ENCODE results near the gene CAPN8. TPM values are rescaled to one million over a fixed set of nuclear protein-coding genes. Genes with fewer than 3 reads are reported as not detected.

Gene CAPN8
- total RNA-seq, 1 donor from 2014 or later = not detected

- TF ChIP-seq EZH2 (IDR thresholded peaks at IDR 0.05; ENCODE audit: insufficient read depth, low read length) = no peak
- no peak for TF ChIP-seq CTCF (IDR thresholded peaks at IDR 0.05; ENCODE audit: insufficient read depth, low read depth, low read length)
- H3K4me2 ChIP-seq (ENCODE audit: low read length) = no peak overlapping the region
- Mint-ChIP-seq H3K36me3 (ENCODE audit: low read depth, unreplicated experiment) (no peaks in the 10 kb centered on the region), H3K4me3 (ENCODE audit: unreplicated experiment) (no peak overlapping the region), H3K9me3 (ENCODE audit: unreplicated experiment) (peaks cover 12% of the 10 kb centered on the region), H3K4me1 (ENCODE audit: low read depth, unreplicated experiment) (no peaks in the 10 kb centered on the region), H3K27ac (ENCODE audit: unreplicated experiment) (no peak overlapping the region), H3K27me3 (ENCODE audit: low read depth, unreplicated experiment) (peaks cover 34% of the 10 kb centered on the region)
- H3K4me3 ChIP-seq (ENCODE audit: insufficient read depth, low read depth, low read length) = no peak overlapping the region
- FAIRE-seq = no peak
- H4K20me1 ChIP-seq (ENCODE audit: insufficient read depth, low read length) = no peaks in the 10 kb centered on the region
- no peak overlapping the region for H3K9ac ChIP-seq (ENCODE audit: low read length)
- peaks cover 28% of the 10 kb centered on the region for H3K27me3 ChIP-seq (ENCODE audit: insufficient read depth, low read length)
- no peak overlapping the region for H3K27ac ChIP-seq (ENCODE audit: low read depth, low read length)
- no peaks in the 10 kb centered on the region for H3K79me2 ChIP-seq (ENCODE audit: insufficient read depth, low read length)
- DNase-seq (ENCODE audit: low read depth) = no peak
- no peaks in the 10 kb centered on the region for H3K9me3 ChIP-seq (ENCODE audit: insufficient read depth, low read depth, low read length)
- no peaks in the 10 kb centered on the region for H3K36me3 ChIP-seq (ENCODE audit: insufficient read depth, low read length)
- H2AFZ ChIP-seq (ENCODE audit: low read depth, low read length) = no peak overlapping the region
- no peaks in the 10 kb centered on the region for H3K4me1 ChIP-seq (ENCODE audit: insufficient read depth, low read length)
Observed at GRCh38 chr1:223635236-223635635, 30.3 kb downstream of the CAPN8 start.

DNA sequence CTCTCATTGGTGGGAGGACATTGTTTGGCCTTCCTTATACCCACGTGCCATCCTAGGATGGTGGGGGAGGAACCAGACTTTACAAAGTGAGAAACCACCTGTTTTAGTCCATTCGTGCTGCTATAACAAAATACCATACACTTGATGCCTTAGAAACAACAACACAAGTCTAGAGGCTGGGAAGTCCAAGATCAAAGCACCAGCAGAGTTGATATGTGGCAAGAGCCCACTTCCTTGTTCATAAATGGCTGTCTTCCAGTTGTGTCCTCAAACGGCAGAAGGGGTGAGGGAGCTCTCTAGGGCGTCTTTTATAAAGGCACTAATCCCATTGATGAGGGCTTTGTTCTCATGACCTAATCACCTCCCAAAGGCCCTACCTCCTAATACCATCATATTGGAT lies 31.1 kb downstream of the CAPN8 start:
- TF ChIP-seq CTCF (IDR thresholded peaks at IDR 0.05; ENCODE audit: insufficient read depth, low read depth, low read length) (no peak), EZH2 (IDR thresholded peaks at IDR 0.05; ENCODE audit: insufficient read depth, low read length) (no peak)
- Mint-ChIP-seq H3K27ac (ENCODE audit: unreplicated experiment) (no peak overlapping the region), H3K9me3 (ENCODE audit: unreplicated experiment) (peaks cover 4% of the 10 kb centered on the region)

DNA sequence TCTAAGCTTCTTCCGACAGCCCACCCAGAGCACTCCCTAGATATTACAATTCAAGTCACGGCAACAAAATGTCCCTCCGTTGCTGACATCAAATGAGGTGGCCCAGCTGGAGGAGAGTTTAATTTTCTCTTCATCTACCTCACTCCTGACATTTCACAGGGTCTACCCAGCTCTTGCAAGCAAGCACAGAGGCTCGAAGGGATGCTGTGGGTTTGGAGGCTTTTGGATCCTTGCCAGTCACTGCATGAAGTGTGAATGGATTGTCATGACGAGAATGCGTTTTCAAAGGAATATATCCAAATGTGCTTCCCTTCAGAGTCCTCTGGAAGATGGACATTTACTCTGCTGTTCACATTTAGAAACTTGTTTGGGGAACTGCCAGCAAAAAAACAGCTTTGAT lies 33.5 kb downstream of the CAPN8 start:
- Histone ChIP-seq H3K4me1 (ENCODE audit: insufficient read depth, low read length) (no peaks in the 10 kb centered on the region), H3K4me2 (ENCODE audit: low read length) (no peak overlapping the region), H3K36me3 (ENCODE audit: insufficient read depth, low read length) (no peaks in the 10 kb centered on the region), H2AFZ (ENCODE audit: low read depth, low read length) (no peak overlapping the region), H3K27ac (ENCODE audit: low read depth, low read length) (no peak overlapping the region), H4K20me1 (ENCODE audit: insufficient read depth, low read length) (no peaks in the 10 kb centered on the region), H3K9ac (ENCODE audit: low read length) (no peak overlapping the region), H3K9me3 (ENCODE audit: insufficient read depth, low read depth, low read length) (no peaks in the 10 kb centered on the region), H3K4me3 (ENCODE audit: insufficient read depth, low read depth, low read length) (no peak overlapping the region), H3K79me2 (ENCODE audit: insufficient read depth, low read length) (no peaks in the 10 kb centered on the region), H3K27me3 (ENCODE audit: insufficient read depth, low read length) (peaks cover 30% of the 10 kb centered on the region)
- Mint-ChIP-seq H3K4me1 (ENCODE audit: low read depth, unreplicated experiment) (peaks cover 7% of the 10 kb centered on the region), H3K27me3 (ENCODE audit: low read depth, unreplicated experiment) (peaks cover 28% of the 10 kb centered on the region), H3K27ac (ENCODE audit: unreplicated experiment) (no peak overlapping the region), H3K36me3 (ENCODE audit: low read depth, unreplicated experiment) (peaks cover 1% of the 10 kb centered on the region), H3K9me3 (ENCODE audit: unreplicated experiment) (peaks cover under 1% of the 10 kb centered on the region), H3K4me3 (ENCODE audit: unreplicated experiment) (no peak overlapping the region)
- DNase-seq (ENCODE audit: low read depth) (no peak), FAIRE-seq (no peak)
- TF ChIP-seq EZH2 (IDR thresholded peaks at IDR 0.05; ENCODE audit: insufficient read depth, low read length) (no peak), CTCF (IDR thresholded peaks at IDR 0.05; ENCODE audit: insufficient read depth, low read depth, low read length) (no peak)

More for the DNA sequence above, 31.1 kb downstream of the CAPN8 start:
- Histone ChIP-seq H3K27ac (ENCODE audit: low read depth, low read length) (no peak overlapping the region), H3K36me3 (ENCODE audit: insufficient read depth, low read length) (no peaks in the 10 kb centered on the region), H3K4me3 (ENCODE audit: insufficient read depth, low read depth, low read length) (no peak overlapping the region), H3K9ac (ENCODE audit: low read length) (no peak overlapping the region), H3K4me1 (ENCODE audit: insufficient read depth, low read length) (no peaks in the 10 kb centered on the region), H4K20me1 (ENCODE audit: insufficient read depth, low read length) (no peaks in the 10 kb centered on the region), H3K4me2 (ENCODE audit: low read length) (no peak overlapping the region), H3K79me2 (ENCODE audit: insufficient read depth, low read length) (no peaks in the 10 kb centered on the region), H2AFZ (ENCODE audit: low read depth, low read length) (no peak overlapping the region), H3K9me3 (ENCODE audit: insufficient read depth, low read depth, low read length) (no peaks in the 10 kb centered on the region), H3K27me3 (ENCODE audit: insufficient read depth, low read length) (peaks cover 34% of the 10 kb centered on the region)
- peaks cover 34% of the 10 kb centered on the region for H3K27me3 Mint-ChIP-seq (ENCODE audit: low read depth, unreplicated experiment)
- no peak overlapping the region for H3K4me3 Mint-ChIP-seq (ENCODE audit: unreplicated experiment)
- DNase-seq (ENCODE audit: low read depth) (no peak), FAIRE-seq (no peak)
- no peaks in the 10 kb centered on the region for H3K4me1 Mint-ChIP-seq (ENCODE audit: low read depth, unreplicated experiment)
- no peaks in the 10 kb centered on the region for H3K36me3 Mint-ChIP-seq (ENCODE audit: low read depth, unreplicated experiment)
